Measurements from ENCODE around the gene MCM7.

The MCM7 gene

GRCh38 chr7:100118388-100119071, 17.3 kb upstream of the MCM7 start:
- Histone ChIP-seq H2AFZ (ENCODE audit: low read depth, low read length) (peak overlapping the region; percentile 51), H3K27me3 (ENCODE audit: insufficient read depth, low read length) (no peaks in the 10 kb centered on the region), H3K36me3 (ENCODE audit: insufficient read depth, low read length) (peaks cover 16% of the 10 kb centered on the region), H3K9me3 (ENCODE audit: low read length) (no peaks in the 10 kb centered on the region), H3K4me1 (ENCODE audit: insufficient read depth, low read length) (peaks cover 12% of the 10 kb centered on the region), H3K4me3 (ENCODE audit: low read length) (peak overlapping the region; percentile 70)

- Histone ChIP-seq H3K4me3 (ENCODE audit: low read length) (no peak overlapping the region), H3K9me3 (ENCODE audit: low read length) (no peaks in the 10 kb centered on the region), H3K27me3 (ENCODE audit: insufficient read depth, low read length) (no peaks in the 10 kb centered on the region), H2AFZ (ENCODE audit: low read depth, low read length) (no peak overlapping the region), H3K4me1 (ENCODE audit: insufficient read depth, low read length) (peaks cover 6% of the 10 kb centered on the region), H3K36me3 (ENCODE audit: insufficient read depth, low read length) (peaks cover 43% of the 10 kb centered on the region)
Measured at GRCh38 chr7:100115026-100115425, 13.8 kb upstream of the MCM7 start.

- H3K27me3 ChIP-seq (ENCODE audit: insufficient read depth, low read length), result no peaks in the 10 kb centered on the region
- H3K4me3 ChIP-seq (ENCODE audit: low read length), result no peak overlapping the region
- no peak overlapping the region for H2AFZ ChIP-seq (ENCODE audit: low read depth, low read length)
- H3K36me3 ChIP-seq (ENCODE audit: insufficient read depth, low read length), result peaks cover 66% of the 10 kb centered on the region
- no peaks in the 10 kb centered on the region for H3K4me1 ChIP-seq (ENCODE audit: insufficient read depth, low read length)
- no peaks in the 10 kb centered on the region for H3K9me3 ChIP-seq (ENCODE audit: low read length)
Measured at GRCh38 chr7:100111914-100112313, 10.7 kb upstream of the MCM7 start.

GRCh38 chr7:100111156-100111555, 10.0 kb upstream of the MCM7 start:
- no peaks in the 10 kb centered on the region for H3K27me3 ChIP-seq (ENCODE audit: insufficient read depth, low read length)
- H3K36me3 ChIP-seq (ENCODE audit: insufficient read depth, low read length), result peaks cover 72% of the 10 kb centered on the region
- no peaks in the 10 kb centered on the region for H3K9me3 ChIP-seq (ENCODE audit: low read length)
- no peak overlapping the region for H3K4me3 ChIP-seq (ENCODE audit: low read length)
- no peaks in the 10 kb centered on the region for H3K4me1 ChIP-seq (ENCODE audit: insufficient read depth, low read length)
- no peak overlapping the region for H2AFZ ChIP-seq (ENCODE audit: low read depth, low read length)

- Histone ChIP-seq H3K4me1 (ENCODE audit: insufficient read depth, low read length) (no peaks in the 10 kb centered on the region), H3K36me3 (ENCODE audit: insufficient read depth, low read length) (peaks cover 77% of the 10 kb centered on the region), H3K9me3 (ENCODE audit: low read length) (no peaks in the 10 kb centered on the region), H3K4me3 (ENCODE audit: low read length) (no peak overlapping the region), H2AFZ (ENCODE audit: low read depth, low read length) (no peak overlapping the region), H3K27me3 (ENCODE audit: insufficient read depth, low read length) (no peaks in the 10 kb centered on the region)
Measured at GRCh38 chr7:100109521-100110163, 8.4 kb upstream of the MCM7 start.

- H3K4me3 ChIP-seq (ENCODE audit: low read length), result no peak overlapping the region
- peaks cover 65% of the 10 kb centered on the region for H3K36me3 ChIP-seq (ENCODE audit: insufficient read depth, low read length)
- no peak overlapping the region for H2AFZ ChIP-seq (ENCODE audit: low read depth, low read length)
- H3K9me3 ChIP-seq (ENCODE audit: low read length), result no peaks in the 10 kb centered on the region
- no peaks in the 10 kb centered on the region for H3K4me1 ChIP-seq (ENCODE audit: insufficient read depth, low read length)
- H3K27me3 ChIP-seq (ENCODE audit: insufficient read depth, low read length), result no peaks in the 10 kb centered on the region
Measured at GRCh38 chr7:100107890-100108289, 6.7 kb upstream of the MCM7 start.

- Histone ChIP-seq H3K4me1 (ENCODE audit: insufficient read depth, low read length) (peaks cover 5% of the 10 kb centered on the region), H3K4me3 (ENCODE audit: low read length) (no peak overlapping the region), H3K27me3 (ENCODE audit: insufficient read depth, low read length) (no peaks in the 10 kb centered on the region), H2AFZ (ENCODE audit: low read depth, low read length) (no peak overlapping the region), H3K36me3 (ENCODE audit: insufficient read depth, low read length) (peaks cover 61% of the 10 kb centered on the region), H3K9me3 (ENCODE audit: low read length) (no peaks in the 10 kb centered on the region)
Measured at GRCh38 chr7:100107125-100107737, 6.0 kb upstream of the MCM7 start.

- no peak overlapping the region for H3K4me3 ChIP-seq (ENCODE audit: low read length)
- no peaks in the 10 kb centered on the region for H3K27me3 ChIP-seq (ENCODE audit: insufficient read depth, low read length)
- peaks cover 5% of the 10 kb centered on the region for H3K4me1 ChIP-seq (ENCODE audit: insufficient read depth, low read length)
- no peak overlapping the region for H2AFZ ChIP-seq (ENCODE audit: low read depth, low read length)
- no peaks in the 10 kb centered on the region for H3K9me3 ChIP-seq (ENCODE audit: low read length)
- peaks cover 55% of the 10 kb centered on the region for H3K36me3 ChIP-seq (ENCODE audit: insufficient read depth, low read length)
Measured at GRCh38 chr7:100106633-100107032, 5.4 kb upstream of the MCM7 start.

GRCh38 chr7:100105534-100105933, 4.3 kb upstream of the MCM7 start:
- H3K27me3 ChIP-seq (ENCODE audit: insufficient read depth, low read length), result no peaks in the 10 kb centered on the region
- no peak overlapping the region for H3K4me3 ChIP-seq (ENCODE audit: low read length)
- H3K9me3 ChIP-seq (ENCODE audit: low read length), result no peaks in the 10 kb centered on the region
- no peak overlapping the region for H2AFZ ChIP-seq (ENCODE audit: low read depth, low read length)
- H3K36me3 ChIP-seq (ENCODE audit: insufficient read depth, low read length), result peaks cover 44% of the 10 kb centered on the region
- H3K4me1 ChIP-seq (ENCODE audit: insufficient read depth, low read length), result peaks cover 5% of the 10 kb centered on the region

- H3K27me3 ChIP-seq (ENCODE audit: insufficient read depth, low read length), result no peaks in the 10 kb centered on the region
- no peaks in the 10 kb centered on the region for H3K9me3 ChIP-seq (ENCODE audit: low read length)
- H2AFZ ChIP-seq (ENCODE audit: low read depth, low read length), result no peak overlapping the region
- peaks cover 23% of the 10 kb centered on the region for H3K4me1 ChIP-seq (ENCODE audit: insufficient read depth, low read length)
- peaks cover 52% of the 10 kb centered on the region for H3K36me3 ChIP-seq (ENCODE audit: insufficient read depth, low read length)
- peak overlapping the region; percentile 81 for H3K4me3 ChIP-seq (ENCODE audit: low read length)
Measured at GRCh38 chr7:100102950-100103840, 2.0 kb upstream of the MCM7 start.

GRCh38 chr7:100100420-100101015, 679 bp downstream of the MCM7 start:
- H3K4me3 ChIP-seq (ENCODE audit: low read length), result peak overlapping the region; percentile 81
- H3K27me3 ChIP-seq (ENCODE audit: insufficient read depth, low read length), result no peaks in the 10 kb centered on the region
- peaks cover 53% of the 10 kb centered on the region for H3K36me3 ChIP-seq (ENCODE audit: insufficient read depth, low read length)
- no peaks in the 10 kb centered on the region for H3K9me3 ChIP-seq (ENCODE audit: low read length)
- H3K4me1 ChIP-seq (ENCODE audit: insufficient read depth, low read length), result peaks cover 24% of the 10 kb centered on the region
- H2AFZ ChIP-seq (ENCODE audit: low read depth, low read length), result no peak overlapping the region

- Histone ChIP-seq H3K4me1 (ENCODE audit: insufficient read depth, low read length) (peaks cover 24% of the 10 kb centered on the region), H2AFZ (ENCODE audit: low read depth, low read length) (no peak overlapping the region), H3K27me3 (ENCODE audit: insufficient read depth, low read length) (no peaks in the 10 kb centered on the region), H3K36me3 (ENCODE audit: insufficient read depth, low read length) (peaks cover 57% of the 10 kb centered on the region), H3K4me3 (ENCODE audit: low read length) (peak overlapping the region; percentile 81), H3K9me3 (ENCODE audit: low read length) (no peaks in the 10 kb centered on the region)
Measured at GRCh38 chr7:100099452-100099851, 1.7 kb downstream of the MCM7 start.
